Loucy (cell line): ENCODE measurements around the gene AMPH.
"Not testable (repeated sequence)": the region's sequence is repeated elsewhere in the genome, so short reads cannot be mapped to it uniquely, and the experiment has no call there.

Experiments
- H2AFZ ChIP-seq: fragments of 200-600 bp; sonication (generic); 2 replicates; pipeline ENCODE4 v1.6.0; 2016; ENCODE audit warnings: antibody characterized with exemption, mild to moderate bottlenecking, low read length, moderate library complexity
- H3F3A ChIP-seq: fragments of 200-600 bp; 2 replicates; pipeline ENCODE4 v1.6.0; 2016; ENCODE audit warnings: antibody characterized with exemption, low read depth, mild to moderate bottlenecking
- H3K27me3 ChIP-seq: fragments of 200-600 bp; sonication (generic); 2 replicates; pipeline ENCODE4 v1.6.1; 2014; ENCODE audit warnings: low read length, mild to moderate bottlenecking; ENCODE audit not compliant: insufficient read depth, poor library complexity, severe bottlenecking
- H3K36me3 ChIP-seq: fragments of 200-600 bp; sonication (generic); 2 replicates; pipeline ENCODE4 v1.6.1; 2016; ENCODE audit warnings: low read length; ENCODE audit not compliant: insufficient read depth
- H3K4me1 ChIP-seq: fragments of 200-600 bp; sonication (generic); 2 replicates; pipeline ENCODE4 v1.5.1; 2014; ENCODE audit warnings: low read length, mild to moderate bottlenecking; ENCODE audit not compliant: insufficient read depth, poor library complexity, severe bottlenecking
- H3K4me2 ChIP-seq: fragments of 200-600 bp; sonication (generic); 2 replicates; pipeline ENCODE4 v1.6.0; 2014; ENCODE audit warnings: antibody characterized with exemption, low read length, low read depth, mild to moderate bottlenecking; ENCODE audit not compliant: poor library complexity, severe bottlenecking
- H3K4me3 ChIP-seq: fragments of 200-600 bp; sonication (generic); 2 replicates; pipeline ENCODE4 v1.5.1; 2014; ENCODE audit warnings: low read length, mild to moderate bottlenecking, mixed read lengths; ENCODE audit not compliant: poor library complexity, severe bottlenecking
- H3K79me2 ChIP-seq: fragments of 200-600 bp; sonication (generic); 2 replicates; pipeline ENCODE4 v1.6.1; 2014; ENCODE audit warnings: low read length; ENCODE audit not compliant: insufficient read depth
- H3K9ac ChIP-seq: fragments of 200-600 bp; sonication (generic); 2 replicates; pipeline ENCODE4 v1.6.0; 2014; ENCODE audit warnings: mild to moderate bottlenecking, low read depth, low read length, moderate library complexity; ENCODE audit not compliant: poor library complexity, severe bottlenecking
- H3K9me2 ChIP-seq: fragments of 200-600 bp; sonication (generic); replicated peaks from 2 replicates; pipeline ENCODE4 v1.6.1; 2016; ENCODE audit warnings: low read depth, low read length, mixed read lengths
- H3K9me3 ChIP-seq: fragments of 200-600 bp; sonication (generic); 2 replicates; pipeline ENCODE4 v1.6.1; 2014; ENCODE audit warnings: mild to moderate bottlenecking, antibody characterized with exemption, low read length, low read depth; ENCODE audit not compliant: insufficient read depth
- H4K20me1 ChIP-seq: fragments of 200-600 bp; sonication (generic); 2 replicates; pipeline ENCODE4 v1.6.0; 2014; ENCODE audit warnings: antibody characterized with exemption, low read length, mild to moderate bottlenecking; ENCODE audit not compliant: insufficient read depth, poor library complexity, severe bottlenecking
- CTCF ChIP-seq: fragments of 200-600 bp; sonication (generic); conservative IDR thresholded peaks from 2 replicates; pipeline ENCODE4 v1.5.1; 2014; ENCODE audit warnings: mild to moderate bottlenecking, antibody characterized with exemption, low read length

AMPH gene

GRCh38 chr7:38349126-38349795, 281.9 kb downstream of the AMPH start:
- H3K4me1 ChIP-seq, H3K4me3 ChIP-seq, H3K79me2 ChIP-seq, H3F3A ChIP-seq, H3K9me2 ChIP-seq, H3K27me3 ChIP-seq, H3K36me3 ChIP-seq, H3K9me3 ChIP-seq, H3K4me2 ChIP-seq, H2AFZ ChIP-seq, H4K20me1 ChIP-seq, H3K9ac ChIP-seq: not testable (repeated sequence)

GRCh38 chr7:38345299-38346172, 285.6 kb downstream of the AMPH start:
- TF ChIP-seq CTCF, result peak; percentile 61

GRCh38 chr7:38344741-38345140, 286.4 kb downstream of the AMPH start:
- H3K9me2 ChIP-seq, H3K9ac ChIP-seq, H3K27me3 ChIP-seq, H4K20me1 ChIP-seq, H3K36me3 ChIP-seq, H3K4me2 ChIP-seq, H3K79me2 ChIP-seq, H3K9me3 ChIP-seq, H3K4me3 ChIP-seq, H3F3A ChIP-seq, H2AFZ ChIP-seq: not testable (repeated sequence)
- H3K4me1 ChIP-seq, result peaks cover 17% of the 10 kb centered on the region

More at GRCh38 chr7:38345299-38346172, 285.6 kb downstream of the AMPH start:
- H3K9me3 ChIP-seq, H3F3A ChIP-seq, H3K79me2 ChIP-seq, H3K9me2 ChIP-seq, H3K9ac ChIP-seq, H3K4me3 ChIP-seq, H3K27me3 ChIP-seq, H4K20me1 ChIP-seq, H3K36me3 ChIP-seq, H2AFZ ChIP-seq, H3K4me2 ChIP-seq: not testable (repeated sequence)
- H3K4me1 ChIP-seq, result peaks cover 12% of the 10 kb centered on the region

GRCh38 chr7:38342135-38342534, 289.0 kb downstream of the AMPH start:
- Histone ChIP-seq H2AFZ (0 out of 2 replicates have a peak overlapping the region, but pooled peaks have one; percentile 19), H3K4me3 (peak overlapping the region; percentile 51), H3K9ac (peak overlapping the region; percentile 59), H3K4me1 (peaks cover 17% of the 10 kb centered on the region), H3K4me2 (peak overlapping the region; percentile 68)
- H3K36me3 ChIP-seq, H3F3A ChIP-seq, H3K27me3 ChIP-seq, H3K79me2 ChIP-seq, H3K9me2 ChIP-seq, H4K20me1 ChIP-seq, H3K9me3 ChIP-seq: not testable (repeated sequence)
